ENCODE data around the gene LCN15.

- TF ChIP-seq CTCF (tag by site-specific recombination; IDR thresholded peaks at IDR 0.05) = no peak
- no peak for TF ChIP-seq REST (tag by site-specific recombination; IDR thresholded peaks at IDR 0.05)
- no peak for TF ChIP-seq BCL11A (tag by site-specific recombination; IDR thresholded peaks at IDR 0.05; ENCODE audit: low read depth)
- TF ChIP-seq ZBTB44 (tag by site-specific recombination; IDR thresholded peaks at IDR 0.05) = no peak
- no peak for TF ChIP-seq PBX3 (CRISPR knock-in tag; IDR thresholded peaks at IDR 0.05)
- TF ChIP-seq ZNF280C (tag by site-specific recombination; IDR thresholded peaks at IDR 0.05) = no peak
Observed at GRCh38 chr9:136743639-136744211, 20.6 kb downstream of the LCN15 start.

All from HEK293 (cell line).